Stimulated activated CD4-positive, alpha-beta T cell treated with anti-CD3 and anti-CD28 coated beads, TNF-alpha, amount 100 ng/mL, for 4 hours (primary cell): ENCODE results near the gene PDZRN4.
"Not testable (repeated sequence)": the region's sequence is repeated elsewhere in the genome, so short reads cannot be mapped to it uniquely, and the experiment has no call there.

Experiments used
- DNase-seq, 3 experiments: peaks; one replicate each; pipeline ENCODE4 v3.0.0-alpha.2; 2020; ENCODE audit warnings: low read depth in 3 of 3

PDZRN4 gene

GRCh38 chr12:41188058-41188840 lies at the start of gene PDZRN4:
TSS of gene PDZRN4 (plus strand) at chr12:41188320.
- DNase-seq, result no peak

DNA sequence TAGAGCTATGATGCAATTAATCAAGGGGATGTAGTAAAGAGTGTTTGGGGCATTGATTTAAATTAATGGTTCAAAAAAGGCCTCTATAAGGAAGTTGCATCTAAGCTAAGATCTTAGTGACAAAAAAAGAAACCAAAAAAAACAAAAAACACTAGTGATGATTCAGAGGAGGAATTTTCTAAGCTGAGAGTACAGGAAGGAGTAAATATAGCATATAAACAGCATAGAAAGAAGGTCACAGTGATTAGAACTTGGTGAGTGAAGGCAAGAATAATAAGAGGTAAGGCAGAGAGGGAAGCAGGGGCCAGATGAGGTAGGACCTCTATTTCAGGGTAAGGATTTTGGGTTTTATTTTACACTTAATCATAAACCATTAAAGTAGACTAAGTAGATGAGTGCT lies 48.0 kb upstream of the PDZRN4 start:
- DNase-seq, result no peak

- no peak for DNase-seq
Measured at GRCh38 chr12:41141104-41141503, 47.0 kb upstream of the PDZRN4 start.

- no peak for DNase-seq
Measured at GRCh38 chr12:41142376-41142775, 45.7 kb upstream of the PDZRN4 start.

- no peak for DNase-seq
Measured at GRCh38 chr12:41151793-41152192, 36.3 kb upstream of the PDZRN4 start.

- no peak for DNase-seq
Measured at GRCh38 chr12:41162461-41162860, 25.7 kb upstream of the PDZRN4 start.

DNA sequence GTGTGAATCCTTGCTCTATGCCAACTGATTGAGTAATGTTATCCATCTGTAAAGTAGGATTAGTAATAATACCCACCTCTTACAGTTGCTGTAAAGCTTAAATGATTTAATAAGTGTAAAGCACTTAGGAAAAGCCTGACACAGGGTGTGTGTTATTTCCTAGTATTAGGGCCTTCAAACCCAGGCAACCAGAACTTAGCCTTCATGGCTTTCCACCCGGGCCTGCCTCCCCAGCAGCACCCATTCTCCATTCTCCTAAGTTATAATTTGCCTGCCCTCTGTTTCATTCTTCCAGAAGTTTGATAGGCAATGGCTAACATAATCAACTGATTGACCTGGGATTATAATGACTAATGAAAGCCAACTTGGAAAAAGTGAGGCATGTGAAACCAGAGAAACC lies 20.4 kb upstream of the PDZRN4 start:
- DNase-seq, result no peak

DNA sequence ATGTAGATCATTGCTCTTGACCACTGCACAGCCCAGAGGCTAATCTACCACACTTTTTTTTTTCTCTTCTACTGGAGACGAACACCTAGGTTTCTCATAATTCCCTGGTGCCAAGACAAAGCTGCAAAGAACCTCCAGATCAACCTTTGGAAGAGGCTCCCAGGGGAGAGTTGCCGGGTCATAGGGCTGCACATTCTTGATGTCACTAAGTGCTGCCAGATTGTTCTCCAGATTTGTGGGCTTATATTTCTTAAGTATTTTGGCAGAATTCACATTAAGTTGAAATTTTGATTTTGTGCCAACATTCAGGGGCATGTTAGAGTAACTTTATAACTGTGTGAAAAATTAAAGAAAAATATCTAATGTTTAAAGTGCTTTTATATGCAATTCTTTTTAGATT lies 13.5 kb upstream of the PDZRN4 start:
- DNase-seq, result no peak

DNA sequence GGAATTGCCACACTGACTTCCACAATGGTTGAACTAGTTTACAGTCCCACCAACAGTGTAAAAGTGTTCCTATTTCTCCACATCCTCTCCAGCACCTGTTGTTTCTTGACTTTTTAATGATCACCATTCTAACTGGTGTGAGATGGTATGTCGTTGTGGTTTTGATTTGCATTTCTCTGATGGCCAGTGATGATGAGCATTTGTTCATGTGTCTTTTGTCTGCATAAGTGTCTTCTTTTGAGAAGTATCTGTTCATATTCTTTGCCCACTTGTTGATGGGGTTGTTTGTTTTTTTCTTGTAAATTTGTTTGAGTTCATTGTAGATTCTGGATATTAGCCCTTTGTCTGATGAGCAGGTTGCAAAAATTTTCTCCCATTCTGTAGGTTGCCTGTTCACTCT lies 8.6 kb upstream of the PDZRN4 start:
- not testable (repeated sequence) for DNase-seq

- DNase-seq, result no peak
Measured at GRCh38 chr12:41184864-41185263, 3.3 kb upstream of the PDZRN4 start.

GRCh38 chr12:41186026-41186425 lies 2.1 kb upstream of the PDZRN4 start:
- no peak for DNase-seq

GRCh38 chr12:41188841-41189394 lies 798 bp downstream of the PDZRN4 start:
- DNase-seq, result no peak

- DNase-seq, result no peak
Measured at GRCh38 chr12:41189395-41190251, 1.5 kb downstream of the PDZRN4 start.

GRCh38 chr12:41190338-41190737 lies 2.2 kb downstream of the PDZRN4 start:
- DNase-seq, result no peak

GRCh38 chr12:41191549-41191948 lies 3.4 kb downstream of the PDZRN4 start:
- not testable (repeated sequence) for DNase-seq

DNA sequence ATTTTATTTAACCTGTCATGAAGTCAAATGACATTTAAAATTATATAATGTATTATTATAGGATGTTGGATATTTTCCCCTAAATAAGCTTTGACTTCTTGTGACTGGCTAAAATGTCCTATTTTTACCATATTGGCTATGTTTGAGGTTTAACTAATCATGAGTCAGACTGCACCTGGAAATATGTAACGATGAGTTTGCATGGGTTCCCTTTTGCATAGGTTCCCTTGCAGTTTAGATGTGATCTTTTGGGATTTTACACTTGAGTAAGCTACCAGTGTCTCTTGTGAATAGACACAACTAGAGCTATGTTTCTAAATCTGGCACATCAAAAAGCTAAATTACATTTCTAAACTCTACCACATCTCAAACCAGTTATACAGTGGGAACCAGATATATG lies 5.2 kb downstream of the PDZRN4 start:
- DNase-seq, result no peak

- no peak for DNase-seq
Measured at GRCh38 chr12:41202051-41202450, 13.9 kb downstream of the PDZRN4 start.

GRCh38 chr12:41205070-41205709 lies 17.1 kb downstream of the PDZRN4 start:
- DNase-seq, result no peak

- no peak for DNase-seq
Measured at GRCh38 chr12:41206298-41206697, 18.2 kb downstream of the PDZRN4 start.

DNA sequence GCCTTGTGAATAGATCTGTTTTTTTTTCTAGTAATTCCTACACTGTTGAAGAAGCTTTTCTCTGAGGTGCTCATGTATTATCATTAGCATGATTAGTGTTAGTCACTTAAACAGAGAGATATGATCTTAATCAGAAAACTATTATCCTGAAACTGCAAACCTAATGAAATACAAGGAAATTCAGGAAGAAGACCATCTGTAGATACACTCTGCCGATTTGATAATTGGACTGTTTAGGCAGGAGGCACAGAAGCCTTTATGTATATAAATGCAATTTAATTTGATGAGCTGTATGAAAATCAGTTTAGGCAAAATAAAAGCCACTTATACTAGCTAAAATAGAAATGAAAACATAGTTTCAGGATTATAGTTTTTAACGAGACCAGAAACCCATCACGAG lies 23.3 kb downstream of the PDZRN4 start:
- no peak for DNase-seq

DNA sequence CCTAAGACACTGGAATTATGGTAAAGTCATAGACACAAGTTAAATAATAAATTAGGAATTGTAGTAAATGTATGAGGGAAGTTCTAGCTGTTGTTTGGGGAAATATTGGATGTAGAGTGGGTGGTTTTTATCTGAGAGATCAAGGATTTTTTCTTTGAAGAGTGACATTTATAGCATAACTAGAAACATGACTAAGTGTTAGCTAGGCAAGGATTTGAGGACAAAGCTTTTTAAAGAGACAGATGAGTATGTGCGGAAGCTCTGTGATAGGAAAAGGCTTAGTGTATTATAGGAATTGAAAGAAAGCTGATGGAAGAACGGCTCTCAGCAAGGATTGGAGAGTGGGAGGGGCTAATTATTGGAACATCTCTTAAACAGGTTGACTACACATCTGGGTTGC lies 24.5 kb downstream of the PDZRN4 start:
- no peak for DNase-seq

DNA sequence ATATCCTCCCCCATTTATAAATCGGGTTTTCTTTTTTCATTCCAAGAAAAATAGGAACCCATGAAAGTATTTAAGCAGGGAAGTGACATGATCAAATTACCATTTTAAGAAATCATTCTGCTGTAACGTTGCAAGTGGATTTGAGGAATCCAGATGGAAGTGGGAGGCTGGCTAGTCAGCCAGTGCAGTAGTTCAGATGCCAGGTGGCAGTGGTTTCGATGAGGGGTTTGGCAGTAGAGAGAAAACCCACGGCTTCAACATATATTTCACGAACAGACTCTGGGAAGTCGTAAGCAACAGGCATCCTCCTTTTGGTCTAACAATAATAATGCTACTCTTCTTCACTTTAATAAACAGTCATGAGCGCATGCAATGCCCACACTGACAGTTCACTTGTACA lies 25.0 kb downstream of the PDZRN4 start:
- DNase-seq, result no peak
